GM21423 (cell line): ENCODE measurements around the gene PDZD8.
A peak's percentile ranks its signal among the peaks of the same experiment; 100 is the strongest.
"Not testable (repeated sequence)": the region's sequence is repeated elsewhere in the genome, so short reads cannot be mapped to it uniquely, and the experiment has no call there.

Experiments
- ATAC-seq: cut with Tn5 transposase; IDR thresholded peaks from one replicate; pipeline ENCODE4 v1.9.1; 2021; ENCODE audit warnings: mild to moderate bottlenecking, moderate library complexity; ENCODE audit not compliant: unreplicated experiment

The PDZD8 gene

DNA sequence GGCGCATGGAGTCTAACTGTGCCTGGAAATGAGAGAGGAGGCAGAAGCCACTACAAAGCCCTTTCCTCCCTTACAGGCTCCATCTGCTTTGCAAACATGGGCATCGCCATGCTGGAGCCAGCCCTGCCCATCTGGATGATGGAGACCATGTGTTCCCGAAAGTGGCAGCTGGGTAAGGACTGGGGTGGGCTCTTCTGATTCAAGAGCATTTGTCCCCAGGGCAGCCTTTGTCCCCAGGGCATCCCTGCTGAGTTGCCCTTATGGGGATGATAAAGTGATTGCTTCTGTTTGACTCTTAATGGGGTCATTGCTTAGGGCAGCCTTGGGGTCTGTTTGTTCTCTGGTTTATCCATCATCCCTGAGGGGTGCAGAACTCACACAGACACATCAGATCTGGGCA lies 117.5 kb downstream of the PDZD8 start:
- ATAC-seq, result no peak

DNA sequence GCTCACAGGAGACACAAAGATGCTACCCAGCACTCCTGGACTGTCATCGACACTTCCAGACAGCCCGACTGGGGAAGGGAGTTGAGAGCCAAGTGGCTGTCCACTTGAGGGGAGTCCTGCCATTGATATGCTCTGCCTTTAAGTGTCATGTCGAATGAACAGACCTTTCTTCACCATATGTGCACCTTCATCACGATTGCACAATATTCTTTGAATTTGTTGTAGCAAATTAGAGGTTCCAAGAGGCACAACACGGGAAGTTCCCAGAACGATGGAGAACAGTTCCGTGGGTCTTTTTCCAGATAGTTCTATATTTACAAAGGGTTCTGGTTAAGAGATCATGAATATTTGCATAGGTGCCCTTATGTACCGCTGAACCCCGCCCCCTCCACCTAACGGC lies 118.3 kb downstream of the PDZD8 start:
- no peak for ATAC-seq

DNA sequence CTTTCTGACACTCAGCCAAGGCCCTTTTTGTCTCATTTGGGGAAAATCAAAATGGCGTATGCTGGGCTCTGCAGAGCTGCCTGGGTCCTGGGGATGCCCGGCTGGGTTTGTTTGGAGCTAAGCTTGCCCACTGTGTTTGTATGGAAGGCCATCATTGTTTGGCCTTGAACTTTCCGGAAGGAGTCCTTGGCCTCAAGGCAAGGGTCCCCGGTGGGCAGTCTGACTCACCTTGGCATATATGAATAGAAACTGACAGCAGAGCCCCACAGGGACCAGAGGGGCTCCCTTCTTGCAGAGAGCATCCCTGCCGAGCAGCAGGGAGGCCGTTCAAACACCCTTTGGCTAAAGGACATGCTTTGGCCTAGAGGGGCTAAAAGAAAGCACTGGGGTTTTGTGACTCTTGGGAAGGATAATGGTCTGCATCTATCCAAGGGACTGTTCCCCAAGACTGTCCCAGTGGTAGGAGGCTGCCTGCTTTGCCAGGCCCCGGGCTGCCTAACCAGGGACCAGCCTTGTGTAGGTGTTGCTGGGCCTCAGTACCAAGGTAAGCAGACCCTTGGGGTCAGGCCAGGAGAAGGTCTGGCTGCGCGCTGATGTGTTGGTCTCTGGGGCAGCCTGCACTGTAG lies 119.3 kb downstream of the PDZD8 start:
- ATAC-seq, result no peak

- ATAC-seq, result no peak
These were observed 120.2 kb downstream of the PDZD8 start for GRCh38 chr10:117254774-117255735.

- ATAC-seq, result no peak
These were observed 120.9 kb downstream of the PDZD8 start for GRCh38 chr10:117254338-117254737.

DNA sequence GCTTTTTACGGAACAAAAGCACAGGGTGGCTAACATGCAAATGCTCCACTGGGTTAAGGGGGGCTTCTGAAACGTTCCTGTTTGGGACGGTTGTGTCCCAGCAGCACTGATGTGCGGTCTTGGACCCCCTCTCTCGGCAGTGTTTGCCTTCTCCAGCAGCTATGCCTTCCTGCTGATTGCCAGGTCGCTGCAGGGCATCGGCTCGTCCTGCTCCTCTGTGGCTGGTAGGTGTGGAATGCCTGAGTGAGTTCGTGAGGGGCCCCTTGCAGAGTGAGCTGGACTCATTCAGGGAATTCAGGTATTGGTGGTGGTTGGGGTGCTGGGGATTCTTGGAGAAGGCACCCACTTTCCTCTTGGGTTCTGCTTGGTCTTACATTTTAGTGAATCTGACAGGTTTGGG lies 121.3 kb downstream of the PDZD8 start:
- ATAC-seq, result no peak

- no peak for ATAC-seq
These were observed 124.8 kb downstream of the PDZD8 start for GRCh38 chr10:117250411-117250810.

DNA sequence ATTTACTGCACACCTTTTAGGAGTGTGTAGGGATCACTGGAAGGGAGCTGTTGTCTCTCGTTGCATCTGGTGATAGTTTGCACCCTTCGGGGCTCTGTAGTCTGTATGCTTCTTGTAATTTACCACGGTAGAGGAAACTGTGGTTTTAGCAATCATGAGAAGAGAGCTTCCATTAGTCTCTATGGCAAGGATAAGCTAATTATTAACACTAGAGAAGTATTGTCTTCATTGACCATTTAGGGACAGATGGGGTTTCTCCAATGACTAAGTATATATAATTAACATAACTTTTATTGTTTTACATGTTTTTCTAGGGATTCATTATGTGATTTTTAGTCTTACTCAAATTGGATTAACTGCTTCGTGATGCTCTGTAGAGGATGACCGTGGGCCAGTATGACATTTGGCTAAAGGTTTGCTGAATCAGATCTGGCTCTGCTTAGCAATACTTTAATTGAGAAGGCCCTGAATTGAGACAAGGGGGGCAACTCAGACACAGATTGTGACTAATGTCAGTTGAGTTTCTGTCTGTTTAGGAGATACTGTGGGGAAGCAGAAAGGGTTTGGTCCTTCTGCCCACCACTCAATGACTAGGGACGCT lies 125.6 kb downstream of the PDZD8 start:
- ATAC-seq, result peak; percentile 89

GRCh38 chr10:117248750-117249465 lies 126.3 kb downstream of the PDZD8 start:
- ATAC-seq, result no peak

DNA sequence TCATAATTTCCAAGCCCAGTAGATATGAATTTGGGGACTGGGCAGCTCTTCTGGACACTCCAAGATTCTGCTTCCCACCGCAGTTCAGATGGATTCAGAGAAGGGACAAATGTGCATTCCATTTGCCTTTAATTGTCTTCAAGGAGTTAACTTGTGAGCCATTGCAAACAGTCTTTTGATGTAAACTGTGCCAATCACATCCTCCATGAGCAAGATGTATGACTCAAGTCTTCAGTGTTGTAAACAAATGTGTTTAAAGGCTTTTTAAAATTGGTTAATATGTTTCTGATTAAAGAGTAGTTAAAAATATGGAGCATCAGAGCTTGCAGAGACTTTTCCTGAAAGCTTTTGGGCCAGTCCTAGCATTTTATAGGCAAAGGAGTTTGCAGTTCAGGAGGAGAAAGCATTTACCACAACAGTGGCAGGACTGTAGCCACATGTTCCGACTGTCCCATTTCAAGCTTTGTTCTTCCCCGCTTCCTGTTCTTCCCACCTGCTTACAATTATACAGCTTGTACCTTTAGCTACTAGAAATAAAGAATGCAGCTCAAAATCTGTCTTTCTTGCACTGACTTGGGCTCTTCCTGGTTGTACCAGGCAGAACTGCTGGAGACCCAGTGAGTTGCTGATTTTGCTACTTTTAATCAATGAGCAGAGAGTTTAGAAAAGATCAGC lies 128.1 kb downstream of the PDZD8 start:
- ATAC-seq, result no peak

GRCh38 chr10:117242463-117242832 lies 132.8 kb downstream of the PDZD8 start:
- no peak for ATAC-seq

DNA sequence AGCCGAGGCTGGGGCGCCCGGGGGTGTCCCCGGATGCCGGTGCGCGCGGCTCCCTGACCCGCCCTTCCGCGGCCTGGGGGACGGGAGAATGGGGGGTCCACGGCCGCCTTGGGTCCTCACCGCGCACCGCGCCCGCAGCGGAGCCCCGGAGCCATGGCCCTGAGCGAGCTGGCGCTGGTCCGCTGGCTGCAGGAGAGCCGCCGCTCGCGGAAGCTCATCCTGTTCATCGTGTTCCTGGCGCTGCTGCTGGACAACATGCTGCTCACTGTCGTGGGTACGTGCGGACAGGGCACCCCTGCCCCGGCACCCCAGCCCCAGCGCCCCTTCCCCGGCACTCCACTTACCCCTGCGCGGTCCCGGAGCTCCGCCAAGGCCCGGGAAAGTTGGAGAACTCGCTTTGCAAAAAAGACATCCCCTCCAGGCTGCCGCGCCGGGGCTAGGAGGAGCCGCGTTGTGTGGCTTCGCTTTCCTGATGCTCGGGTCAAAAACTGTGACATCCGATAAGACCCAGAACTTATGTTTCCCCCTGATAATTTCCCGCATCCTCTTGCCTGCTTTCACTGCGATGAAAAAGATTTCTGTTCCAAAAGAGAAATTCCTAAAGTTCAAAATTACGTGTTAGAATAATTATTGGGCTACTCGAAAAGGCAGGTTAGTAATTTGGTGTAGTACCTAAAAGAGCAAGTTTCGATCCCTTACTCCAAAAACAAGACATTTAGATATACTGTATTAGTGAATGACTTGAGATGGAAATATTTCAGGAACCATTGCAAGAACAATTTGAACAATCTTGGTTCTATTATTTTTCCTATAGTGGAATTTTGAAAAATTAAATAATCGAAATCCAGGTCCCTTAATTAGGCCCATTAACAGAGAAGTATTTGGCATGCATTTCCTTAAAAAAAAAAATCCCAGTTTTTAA lies 133.4 kb downstream of the PDZD8 start:
- ATAC-seq, result no peak

DNA sequence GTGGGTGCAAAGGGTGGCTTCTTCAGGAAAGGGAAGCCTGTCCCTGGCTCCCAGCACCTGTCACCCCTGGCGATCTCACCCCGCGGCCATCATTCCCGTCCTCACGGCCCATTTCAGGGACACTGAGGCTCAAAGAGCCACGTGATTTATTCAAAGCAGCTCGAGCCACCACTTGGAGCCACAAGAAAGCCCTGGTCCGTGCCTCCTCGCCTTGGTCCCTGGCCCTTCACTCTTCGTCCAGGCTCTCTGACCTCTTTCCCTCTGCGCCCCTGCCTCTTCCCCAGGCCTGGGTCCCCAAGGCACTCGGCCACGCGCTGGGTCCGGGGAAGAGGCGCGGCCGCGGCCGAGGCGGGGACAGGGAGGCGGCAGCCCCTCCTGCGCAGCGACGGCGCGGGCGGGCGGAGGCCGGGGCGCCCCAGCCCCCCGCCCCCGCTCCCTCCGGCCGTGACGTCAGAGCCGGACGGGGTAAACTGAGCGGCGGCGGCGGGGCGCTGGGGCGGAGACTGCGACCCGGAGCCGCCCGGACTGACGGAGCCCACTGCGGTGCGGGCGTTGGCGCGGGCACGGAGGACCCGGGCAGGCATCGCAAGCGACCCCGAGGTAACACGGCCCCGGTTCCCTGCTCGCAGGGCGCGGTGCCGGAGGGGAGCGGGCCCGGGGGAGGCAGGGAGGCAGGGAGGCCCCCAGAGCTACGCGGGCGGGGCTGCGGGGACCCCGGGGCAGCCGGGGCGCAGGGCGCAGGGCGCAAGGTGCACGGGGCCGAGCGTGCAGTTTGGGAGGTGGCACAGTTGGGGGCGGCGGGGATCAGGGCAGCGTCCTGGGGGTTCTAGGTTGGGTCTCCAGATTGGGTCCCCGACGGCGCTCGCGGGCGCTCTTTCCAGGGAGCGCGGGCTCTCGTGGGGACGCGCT lies 134.4 kb downstream of the PDZD8 start, which contains the start of gene SLC18A2:
TSS of gene SLC18A2 (plus strand) at position 494 of the 909 bp plus-strand sequence. CDS start 580 bp downstream, outside the sequence.
- ATAC-seq, result no peak

DNA sequence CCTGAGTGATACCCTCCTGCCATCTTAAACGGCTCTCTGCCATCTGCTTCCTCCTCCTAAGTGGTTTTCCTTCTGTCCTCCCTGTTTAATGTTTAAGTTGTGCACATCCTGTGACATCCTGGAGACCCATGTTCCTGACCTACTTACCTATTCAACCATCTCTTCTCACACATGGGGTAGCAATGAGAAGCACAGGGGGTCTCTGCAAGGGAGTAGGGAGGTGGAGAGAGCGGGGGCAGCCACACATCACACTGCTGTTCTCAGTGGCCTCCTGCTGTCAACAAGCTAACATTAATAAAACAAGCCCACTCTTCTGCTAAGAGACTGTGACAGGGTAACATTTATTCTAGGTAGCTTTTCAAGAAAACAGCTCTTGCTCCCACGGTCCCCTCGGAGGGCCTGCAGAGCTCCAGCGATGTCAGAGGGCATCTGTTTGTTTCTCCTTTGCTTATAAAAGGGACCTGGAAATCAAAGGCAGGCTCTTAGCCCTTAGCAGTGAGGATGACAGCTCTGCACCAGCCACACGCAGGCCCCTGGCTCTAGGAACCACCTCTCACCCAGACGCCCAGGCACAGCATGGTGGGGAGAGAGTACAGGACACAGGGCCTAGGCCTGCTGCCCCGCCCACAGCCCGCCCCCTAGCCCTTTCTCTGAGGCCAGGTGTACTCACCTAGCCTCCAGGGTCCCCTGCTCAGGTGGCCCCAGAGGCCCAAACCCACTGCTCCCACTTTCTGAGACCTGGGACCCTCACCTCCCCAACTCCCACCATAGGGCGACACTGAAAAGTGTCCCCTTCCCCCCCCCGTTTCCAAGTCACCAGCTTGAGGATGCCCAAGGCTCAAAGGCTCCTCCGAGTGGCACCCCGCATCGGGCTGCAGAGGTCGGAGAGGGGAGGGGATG lies 135.3 kb downstream of the PDZD8 start:
- ATAC-seq, result no peak

DNA sequence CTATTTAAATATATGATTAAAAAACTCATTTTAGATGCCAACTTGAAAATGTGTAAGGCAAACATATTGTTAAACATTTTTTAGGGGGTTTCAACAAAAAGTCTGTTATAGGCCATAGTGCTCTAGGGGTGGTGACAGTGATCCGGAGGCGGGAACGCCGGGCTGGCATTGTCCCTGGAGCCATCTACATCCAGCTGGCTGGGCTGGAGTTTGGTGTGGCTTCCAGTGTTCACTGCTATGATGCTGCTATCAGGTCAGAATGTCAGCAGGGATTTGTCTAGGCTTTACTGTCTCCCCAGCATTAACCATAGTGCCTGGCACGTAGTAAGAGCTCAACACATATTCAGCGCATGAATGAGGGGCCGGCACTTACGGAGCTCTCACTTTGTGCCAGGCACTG lies 136.2 kb downstream of the PDZD8 start:
- ATAC-seq, result no peak

GRCh38 chr10:117237401-117237991 lies 137.7 kb downstream of the PDZD8 start:
- ATAC-seq, result no peak

GRCh38 chr10:117230107-117230506 lies 145.1 kb downstream of the PDZD8 start:
- not testable (repeated sequence) for ATAC-seq
